Fibroblast of mammary gland (primary cell): ENCODE results near the gene TMEM87B.
A peak's percentile ranks its signal among the peaks of the same experiment; 100 is the strongest.

Experiments
- DNase-seq: peaks from one replicate; pipeline ENCODE4 v3.0.0-alpha.2; 2010; ENCODE audit warnings: low read depth
- H3K4me3 ChIP-seq: 2 replicates; pipeline ENCODE4 v1.5.1; 2011; ENCODE audit warnings: low read depth, mild to moderate bottlenecking, low read length, moderate library complexity; ENCODE audit not compliant: control insufficient read depth
- TF ChIP-seq, protein P1 (sequence below): conservative IDR thresholded peaks from 2 replicates; pipeline ENCODE4 v1.5.1; 2011; ENCODE audit warnings: low read depth, low read length, inconsistent platforms; ENCODE audit not compliant: control insufficient read depth, insufficient read depth

Gene TMEM87B, protein sequence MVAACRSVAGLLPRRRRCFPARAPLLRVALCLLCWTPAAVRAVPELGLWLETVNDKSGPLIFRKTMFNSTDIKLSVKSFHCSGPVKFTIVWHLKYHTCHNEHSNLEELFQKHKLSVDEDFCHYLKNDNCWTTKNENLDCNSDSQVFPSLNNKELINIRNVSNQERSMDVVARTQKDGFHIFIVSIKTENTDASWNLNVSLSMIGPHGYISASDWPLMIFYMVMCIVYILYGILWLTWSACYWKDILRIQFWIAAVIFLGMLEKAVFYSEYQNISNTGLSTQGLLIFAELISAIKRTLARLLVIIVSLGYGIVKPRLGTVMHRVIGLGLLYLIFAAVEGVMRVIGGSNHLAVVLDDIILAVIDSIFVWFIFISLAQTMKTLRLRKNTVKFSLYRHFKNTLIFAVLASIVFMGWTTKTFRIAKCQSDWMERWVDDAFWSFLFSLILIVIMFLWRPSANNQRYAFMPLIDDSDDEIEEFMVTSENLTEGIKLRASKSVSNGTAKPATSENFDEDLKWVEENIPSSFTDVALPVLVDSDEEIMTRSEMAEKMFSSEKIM

GRCh38 chr2:112054847-112055729 lies at the start of gene TMEM87B:
Gene TMEM87B, plus strand, starts transcription at chr2:112055269. Its CDS starts 323 bp downstream, at chr2:112055592.
- H3K4me3 ChIP-seq = peak within 1 kb of the TSS; percentile 85
- peak; percentile 98 for DNase-seq
- TF ChIP-seq, protein P1, sequence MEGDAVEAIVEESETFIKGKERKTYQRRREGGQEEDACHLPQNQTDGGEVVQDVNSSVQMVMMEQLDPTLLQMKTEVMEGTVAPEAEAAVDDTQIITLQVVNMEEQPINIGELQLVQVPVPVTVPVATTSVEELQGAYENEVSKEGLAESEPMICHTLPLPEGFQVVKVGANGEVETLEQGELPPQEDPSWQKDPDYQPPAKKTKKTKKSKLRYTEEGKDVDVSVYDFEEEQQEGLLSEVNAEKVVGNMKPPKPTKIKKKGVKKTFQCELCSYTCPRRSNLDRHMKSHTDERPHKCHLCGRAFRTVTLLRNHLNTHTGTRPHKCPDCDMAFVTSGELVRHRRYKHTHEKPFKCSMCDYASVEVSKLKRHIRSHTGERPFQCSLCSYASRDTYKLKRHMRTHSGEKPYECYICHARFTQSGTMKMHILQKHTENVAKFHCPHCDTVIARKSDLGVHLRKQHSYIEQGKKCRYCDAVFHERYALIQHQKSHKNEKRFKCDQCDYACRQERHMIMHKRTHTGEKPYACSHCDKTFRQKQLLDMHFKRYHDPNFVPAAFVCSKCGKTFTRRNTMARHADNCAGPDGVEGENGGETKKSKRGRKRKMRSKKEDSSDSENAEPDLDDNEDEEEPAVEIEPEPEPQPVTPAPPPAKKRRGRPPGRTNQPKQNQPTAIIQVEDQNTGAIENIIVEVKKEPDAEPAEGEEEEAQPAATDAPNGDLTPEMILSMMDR = no peak

DNA sequence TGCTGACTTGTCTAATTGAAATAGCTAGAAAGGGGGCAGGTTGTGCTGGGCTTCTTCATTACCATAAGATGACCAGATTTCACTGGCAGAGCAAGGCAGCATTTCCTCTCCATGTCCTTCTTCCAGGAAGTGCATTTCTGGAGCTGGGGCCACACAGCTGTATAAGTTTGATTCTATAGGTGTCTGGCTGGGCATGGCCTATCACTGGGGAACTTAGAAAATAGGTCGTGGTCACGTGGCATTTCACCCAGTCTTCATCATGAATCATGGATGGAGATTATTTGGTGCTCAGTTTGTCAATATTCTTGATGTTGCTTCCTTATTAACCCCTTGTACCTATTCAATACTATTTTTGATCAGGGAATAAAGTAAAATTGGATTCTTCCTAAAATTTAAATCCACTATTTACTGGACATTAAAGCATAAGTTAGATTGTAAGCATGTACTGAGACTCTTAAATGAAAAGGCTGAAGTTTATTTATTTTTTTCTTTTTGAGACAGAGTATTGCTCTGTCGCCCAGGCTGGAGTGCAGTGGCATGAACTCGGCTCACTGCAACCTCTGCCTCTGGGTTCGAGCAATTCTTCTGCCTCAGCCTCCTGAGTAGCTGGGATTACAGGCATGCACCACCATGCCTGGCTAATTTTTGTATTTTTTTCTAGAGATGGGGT lies 49.5 kb upstream of the TMEM87B start:
- no peak overlapping the region for H3K4me3 ChIP-seq
- DNase-seq = peak; percentile 32
- TF ChIP-seq, protein P1 = no peak

DNA sequence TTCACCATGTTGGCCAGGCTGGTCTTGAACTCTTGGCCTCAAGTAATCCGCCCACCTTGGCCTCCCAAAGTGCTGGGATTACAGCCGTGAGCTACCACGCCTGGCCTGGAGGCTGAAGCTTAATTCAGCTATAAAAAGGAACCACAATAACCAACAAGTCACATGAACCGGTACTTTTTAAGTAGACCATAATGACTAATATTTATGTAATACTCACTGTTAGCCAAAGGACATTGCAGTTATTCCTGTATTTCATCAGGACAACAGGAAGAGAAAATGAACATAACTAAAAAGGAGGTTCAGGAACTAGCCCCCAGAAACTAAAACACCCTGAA lies 49.0 kb upstream of the TMEM87B start:
- TF ChIP-seq, protein P1 = no peak
- DNase-seq = peak; percentile 86
- H3K4me3 ChIP-seq = no peak overlapping the region

DNA sequence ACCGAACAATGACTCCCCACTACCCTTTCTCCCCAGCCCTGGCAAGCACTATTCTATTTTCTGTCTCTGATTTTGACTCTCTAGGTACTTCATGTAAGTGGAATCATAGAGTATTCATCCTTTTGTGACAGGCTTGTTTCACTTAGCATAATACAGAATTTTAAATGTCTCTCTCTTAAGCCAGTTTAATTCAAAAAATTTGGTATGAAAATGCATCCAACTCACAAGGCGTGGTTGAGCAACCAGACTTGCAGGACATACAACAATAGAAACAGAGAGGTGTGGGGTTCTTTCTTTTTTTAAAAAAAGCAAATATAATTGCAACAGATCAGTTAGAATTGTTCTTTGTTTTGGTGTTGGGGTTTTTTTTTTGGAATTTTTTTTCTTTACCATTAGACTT lies 47.6 kb upstream of the TMEM87B start:
- TF ChIP-seq, protein P1 = no peak
- DNase-seq = no peak

DNA sequence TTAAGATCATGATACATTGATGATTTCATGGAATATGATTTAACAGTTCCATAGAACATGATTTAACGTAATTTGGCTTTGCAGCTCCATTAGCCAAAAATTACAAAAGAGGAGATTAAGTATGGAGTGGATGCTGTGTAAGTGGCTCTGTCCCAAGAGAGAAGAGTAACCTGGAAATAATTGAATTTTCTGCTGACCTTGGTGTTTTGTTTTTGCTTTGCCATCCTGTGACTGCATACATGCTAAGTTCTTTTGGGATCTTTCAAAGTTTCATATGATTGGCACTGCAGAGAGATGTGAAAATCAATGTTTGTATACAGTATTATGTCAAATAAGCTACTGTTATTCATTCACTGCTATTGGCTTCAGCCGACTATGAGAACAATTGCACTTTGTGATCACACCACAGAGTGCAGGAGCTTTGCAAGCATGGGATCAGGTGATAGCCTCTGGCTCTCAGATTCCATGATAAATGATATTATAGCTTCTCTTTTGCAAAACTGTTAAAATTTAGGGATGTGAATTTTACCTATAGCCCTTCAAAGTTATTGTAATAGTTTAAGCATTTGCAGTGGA lies 46.1 kb upstream of the TMEM87B start:
- no peak for DNase-seq
- H3K4me3 ChIP-seq = no peak overlapping the region
- TF ChIP-seq, protein P1 = no peak

More for the DNA sequence above, 47.6 kb upstream of the TMEM87B start:
- no peak overlapping the region for H3K4me3 ChIP-seq

- no peak for DNase-seq
- H3K4me3 ChIP-seq = no peak overlapping the region
- TF ChIP-seq, protein P1 = no peak
Measured at GRCh38 chr2:112010751-112011150, 44.3 kb upstream of the TMEM87B start.
